ENCODE results near the gene MBTPS1. TPM values are rescaled to one million over a fixed set of nuclear protein-coding genes. Genes with fewer than 3 reads are reported as not detected.

Gene MBTPS1
- total and polyA plus RNA-seq, 2 experiments from 2014 or later: 18.1 to 49.3 TPM

DNA sequence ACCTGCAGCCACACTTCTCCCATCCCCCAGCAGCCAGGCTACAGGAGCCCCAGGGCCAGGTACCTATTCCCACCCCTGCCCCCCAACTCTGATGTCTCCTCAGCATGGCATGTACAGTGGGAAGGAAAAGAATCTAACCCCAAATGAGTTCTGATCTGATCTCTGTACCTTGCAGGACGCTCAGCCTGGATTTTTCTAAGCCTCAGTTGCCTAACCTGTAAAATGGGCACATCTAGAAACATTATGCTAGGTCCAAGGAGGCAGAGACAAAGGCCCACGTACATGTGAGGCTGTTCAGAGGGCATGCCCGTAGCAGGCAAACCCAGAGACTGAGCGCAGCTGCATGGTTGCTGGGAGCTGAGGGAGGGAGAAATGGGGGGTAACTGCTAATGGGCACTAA, 109.2 kb downstream of the MBTPS1 start (continued):
- TF ChIP-seq, protein P1, sequence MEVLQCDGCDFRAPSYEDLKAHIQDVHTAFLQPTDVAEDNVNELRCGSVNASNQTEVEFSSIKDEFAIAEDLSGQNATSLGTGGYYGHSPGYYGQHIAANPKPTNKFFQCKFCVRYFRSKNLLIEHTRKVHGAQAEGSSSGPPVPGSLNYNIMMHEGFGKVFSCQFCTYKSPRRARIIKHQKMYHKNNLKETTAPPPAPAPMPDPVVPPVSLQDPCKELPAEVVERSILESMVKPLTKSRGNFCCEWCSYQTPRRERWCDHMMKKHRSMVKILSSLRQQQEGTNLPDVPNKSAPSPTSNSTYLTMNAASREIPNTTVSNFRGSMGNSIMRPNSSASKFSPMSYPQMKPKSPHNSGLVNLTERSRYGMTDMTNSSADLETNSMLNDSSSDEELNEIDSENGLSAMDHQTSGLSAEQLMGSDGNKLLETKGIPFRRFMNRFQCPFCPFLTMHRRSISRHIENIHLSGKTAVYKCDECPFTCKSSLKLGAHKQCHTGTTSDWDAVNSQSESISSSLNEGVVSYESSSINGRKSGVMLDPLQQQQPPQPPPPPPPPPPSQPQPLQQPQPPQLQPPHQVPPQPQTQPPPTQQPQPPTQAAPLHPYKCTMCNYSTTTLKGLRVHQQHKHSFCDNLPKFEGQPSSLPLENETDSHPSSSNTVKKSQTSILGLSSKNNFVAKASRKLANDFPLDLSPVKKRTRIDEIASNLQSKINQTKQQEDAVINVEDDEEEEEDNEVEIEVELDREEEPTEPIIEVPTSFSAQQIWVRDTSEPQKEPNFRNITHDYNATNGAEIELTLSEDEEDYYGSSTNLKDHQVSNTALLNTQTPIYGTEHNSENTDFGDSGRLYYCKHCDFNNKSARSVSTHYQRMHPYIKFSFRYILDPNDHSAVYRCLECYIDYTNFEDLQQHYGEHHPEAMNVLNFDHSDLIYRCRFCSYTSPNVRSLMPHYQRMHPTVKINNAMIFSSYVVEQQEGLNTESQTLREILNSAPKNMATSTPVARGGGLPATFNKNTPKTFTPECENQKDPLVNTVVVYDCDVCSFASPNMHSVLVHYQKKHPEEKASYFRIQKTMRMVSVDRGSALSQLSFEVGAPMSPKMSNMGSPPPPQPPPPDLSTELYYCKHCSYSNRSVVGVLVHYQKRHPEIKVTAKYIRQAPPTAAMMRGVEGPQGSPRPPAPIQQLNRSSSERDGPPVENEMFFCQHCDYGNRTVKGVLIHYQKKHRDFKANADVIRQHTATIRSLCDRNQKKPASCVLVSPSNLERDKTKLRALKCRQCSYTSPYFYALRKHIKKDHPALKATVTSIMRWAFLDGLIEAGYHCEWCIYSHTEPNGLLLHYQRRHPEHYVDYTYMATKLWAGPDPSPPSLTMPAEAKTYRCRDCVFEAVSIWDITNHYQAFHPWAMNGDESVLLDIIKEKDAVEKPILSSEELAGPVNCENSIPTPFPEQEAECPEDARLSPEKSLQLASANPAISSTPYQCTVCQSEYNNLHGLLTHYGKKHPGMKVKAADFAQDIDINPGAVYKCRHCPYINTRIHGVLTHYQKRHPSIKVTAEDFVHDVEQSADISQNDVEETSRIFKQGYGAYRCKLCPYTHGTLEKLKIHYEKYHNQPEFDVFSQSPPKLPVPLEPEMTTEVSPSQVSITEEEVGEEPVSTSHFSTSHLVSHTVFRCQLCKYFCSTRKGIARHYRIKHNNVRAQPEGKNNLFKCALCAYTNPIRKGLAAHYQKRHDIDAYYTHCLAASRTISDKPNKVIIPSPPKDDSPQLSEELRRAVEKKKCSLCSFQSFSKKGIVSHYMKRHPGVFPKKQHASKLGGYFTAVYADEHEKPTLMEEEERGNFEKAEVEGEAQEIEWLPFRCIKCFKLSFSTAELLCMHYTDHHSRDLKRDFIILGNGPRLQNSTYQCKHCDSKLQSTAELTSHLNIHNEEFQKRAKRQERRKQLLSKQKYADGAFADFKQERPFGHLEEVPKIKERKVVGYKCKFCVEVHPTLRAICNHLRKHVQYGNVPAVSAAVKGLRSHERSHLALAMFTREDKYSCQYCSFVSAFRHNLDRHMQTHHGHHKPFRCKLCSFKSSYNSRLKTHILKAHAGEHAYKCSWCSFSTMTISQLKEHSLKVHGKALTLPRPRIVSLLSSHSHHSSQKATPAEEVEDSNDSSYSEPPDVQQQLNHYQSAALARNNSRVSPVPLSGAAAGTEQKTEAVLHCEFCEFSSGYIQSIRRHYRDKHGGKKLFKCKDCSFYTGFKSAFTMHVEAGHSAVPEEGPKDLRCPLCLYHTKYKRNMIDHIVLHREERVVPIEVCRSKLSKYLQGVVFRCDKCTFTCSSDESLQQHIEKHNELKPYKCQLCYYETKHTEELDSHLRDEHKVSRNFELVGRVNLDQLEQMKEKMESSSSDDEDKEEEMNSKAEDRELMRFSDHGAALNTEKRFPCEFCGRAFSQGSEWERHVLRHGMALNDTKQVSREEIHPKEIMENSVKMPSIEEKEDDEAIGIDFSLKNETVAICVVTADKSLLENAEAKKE (CRISPR knock-in tag; IDR thresholded peaks at IDR 0.05): no peak

DNA sequence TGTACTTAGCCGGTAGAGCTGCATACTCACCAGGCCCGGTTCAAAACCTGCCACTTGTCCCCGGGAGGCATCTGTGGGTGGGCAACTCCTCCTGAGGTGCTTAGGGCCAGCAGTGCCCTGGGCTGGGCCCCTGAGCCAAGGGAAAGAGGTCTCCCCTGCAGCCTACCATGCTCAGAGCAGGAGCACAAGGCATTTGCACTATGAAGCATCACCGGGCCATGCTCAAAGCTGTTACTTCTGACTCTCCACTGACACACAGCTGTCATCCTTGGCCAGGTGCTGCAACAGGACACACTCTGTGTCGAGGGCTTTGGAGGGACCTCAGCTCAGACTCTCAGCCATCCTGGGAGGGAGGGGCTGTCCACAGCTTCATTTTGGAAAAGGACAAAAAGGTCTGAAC, 111.4 kb downstream of the MBTPS1 start:
- no peaks in the 10 kb centered on the region for H3K27me3 ChIP-seq (ENCODE audit: insufficient read depth)
- no peak overlapping the region for H3K4me2 ChIP-seq
- no peaks in the 10 kb centered on the region for H3F3A ChIP-seq (replicated peaks; ENCODE audit: low read depth)
- peaks cover 8% of the 10 kb centered on the region for H3K27me3 Mint-ChIP-seq (ENCODE audit: insufficient read depth, low read depth, poor library complexity)
- no peak overlapping the region for H2AFZ ChIP-seq
- no peaks in the 10 kb centered on the region for H3K9me2 ChIP-seq (ENCODE audit: insufficient read depth)
- ATAC-seq (no peak), DNase-seq (ENCODE audit: low spot score) (no peak)
- H3K4me1 ChIP-seq (ENCODE audit: insufficient read depth): no peaks in the 10 kb centered on the region
- H3K4me1 Mint-ChIP-seq: no peaks in the 10 kb centered on the region
- H3K27ac ChIP-seq (ENCODE audit: low read depth): no peak overlapping the region
- no peak overlapping the region for H3K4me3 Mint-ChIP-seq
- H3K4me3 ChIP-seq: no peak overlapping the region
- H3K9me3 Mint-ChIP-seq: no peaks in the 10 kb centered on the region
- no peak overlapping the region for H3K27ac Mint-ChIP-seq
- H4K20me1 ChIP-seq (replicated peaks; ENCODE audit: insufficient read depth): no peaks in the 10 kb centered on the region
- H3K36me3 Mint-ChIP-seq (ENCODE audit: low read depth): no peaks in the 10 kb centered on the region
- no peaks in the 10 kb centered on the region for H3K79me2 ChIP-seq (replicated peaks; ENCODE audit: insufficient read depth)
- H3K36me3 ChIP-seq (ENCODE audit: insufficient read depth): no peaks in the 10 kb centered on the region
- no peak for TF ChIP-seq EZH2 (IDR thresholded peaks at IDR 0.05; ENCODE audit: low read depth, unreplicated experiment)
- TF ChIP-seq JUNB (IDR thresholded peaks at IDR 0.05; ENCODE audit: unreplicated experiment): no peak
- TF ChIP-seq, protein P2, sequence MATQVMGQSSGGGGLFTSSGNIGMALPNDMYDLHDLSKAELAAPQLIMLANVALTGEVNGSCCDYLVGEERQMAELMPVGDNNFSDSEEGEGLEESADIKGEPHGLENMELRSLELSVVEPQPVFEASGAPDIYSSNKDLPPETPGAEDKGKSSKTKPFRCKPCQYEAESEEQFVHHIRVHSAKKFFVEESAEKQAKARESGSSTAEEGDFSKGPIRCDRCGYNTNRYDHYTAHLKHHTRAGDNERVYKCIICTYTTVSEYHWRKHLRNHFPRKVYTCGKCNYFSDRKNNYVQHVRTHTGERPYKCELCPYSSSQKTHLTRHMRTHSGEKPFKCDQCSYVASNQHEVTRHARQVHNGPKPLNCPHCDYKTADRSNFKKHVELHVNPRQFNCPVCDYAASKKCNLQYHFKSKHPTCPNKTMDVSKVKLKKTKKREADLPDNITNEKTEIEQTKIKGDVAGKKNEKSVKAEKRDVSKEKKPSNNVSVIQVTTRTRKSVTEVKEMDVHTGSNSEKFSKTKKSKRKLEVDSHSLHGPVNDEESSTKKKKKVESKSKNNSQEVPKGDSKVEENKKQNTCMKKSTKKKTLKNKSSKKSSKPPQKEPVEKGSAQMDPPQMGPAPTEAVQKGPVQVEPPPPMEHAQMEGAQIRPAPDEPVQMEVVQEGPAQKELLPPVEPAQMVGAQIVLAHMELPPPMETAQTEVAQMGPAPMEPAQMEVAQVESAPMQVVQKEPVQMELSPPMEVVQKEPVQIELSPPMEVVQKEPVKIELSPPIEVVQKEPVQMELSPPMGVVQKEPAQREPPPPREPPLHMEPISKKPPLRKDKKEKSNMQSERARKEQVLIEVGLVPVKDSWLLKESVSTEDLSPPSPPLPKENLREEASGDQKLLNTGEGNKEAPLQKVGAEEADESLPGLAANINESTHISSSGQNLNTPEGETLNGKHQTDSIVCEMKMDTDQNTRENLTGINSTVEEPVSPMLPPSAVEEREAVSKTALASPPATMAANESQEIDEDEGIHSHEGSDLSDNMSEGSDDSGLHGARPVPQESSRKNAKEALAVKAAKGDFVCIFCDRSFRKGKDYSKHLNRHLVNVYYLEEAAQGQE (IDR thresholded peaks at IDR 0.05; ENCODE audit: unreplicated experiment): no peak
- no peak for TF ChIP-seq NANOG (IDR thresholded peaks at IDR 0.05; ENCODE audit: borderline replicate concordance)
- TF ChIP-seq, protein P1 (CRISPR knock-in tag; IDR thresholded peaks at IDR 0.05): no peak
- TF ChIP-seq EZH2phosphoT487 (IDR thresholded peaks at IDR 0.05; ENCODE audit: unreplicated experiment): no peak

Data from GM23338 (cell line).